ENCODE data around the gene EBLN2. TPM values are rescaled to one million over a fixed set of nuclear protein-coding genes. Genes with fewer than 3 reads are reported as not detected.

EBLN2 gene
- total RNA-seq, 3 donors from 2014 or later (not counting 1 experiment from before 2014, with no cell fraction given), result 8.9 to 11.2 (median 11.0) TPM

GRCh38 chr3:73098026-73098425, 36.6 kb downstream of the EBLN2 start:
- H3K27ac ChIP-seq (ENCODE audit: low read length), result no peak overlapping the region
- H3K4me1 ChIP-seq (ENCODE audit: control insufficient read depth, insufficient read depth, low read length), result peaks cover 6% of the 10 kb centered on the region
- DNase-seq (no peak), ATAC-seq (no peak)
- H3K9me3 ChIP-seq (ENCODE audit: control insufficient read depth, insufficient read depth, low read length), result no peaks in the 10 kb centered on the region
- no peak overlapping the region for H3K4me3 ChIP-seq (ENCODE audit: low read length)
- intact Hi-C loops (cut with micrococcal nuclease), result no loop called here
- H3K27ac Mint-ChIP-seq, result no peak overlapping the region
- no peaks in the 10 kb centered on the region for H3K36me3 Mint-ChIP-seq
- no peak overlapping the region for H3K4me3 Mint-ChIP-seq
- H3K9me3 Mint-ChIP-seq, result no peaks in the 10 kb centered on the region
- no peak for TF ChIP-seq CTCF (IDR thresholded peaks at IDR 0.05)
- no peaks in the 10 kb centered on the region for H3K27me3 ChIP-seq (ENCODE audit: control insufficient read depth, insufficient read depth, low read length)
- no peaks in the 10 kb centered on the region for H3K36me3 ChIP-seq (ENCODE audit: control insufficient read depth, insufficient read depth, low read length)
- no peaks in the 10 kb centered on the region for H3K27me3 Mint-ChIP-seq (ENCODE audit: low read depth in 2 of 2)
- H3K4me1 Mint-ChIP-seq, result peaks cover 6% of the 10 kb centered on the region in 2 donors
- WGBS (ENCODE audit: insufficient coverage), result 88% methylated on average over 2 of the region's 2 CpGs

GRCh38 chr3:73098873-73099272, 37.4 kb downstream of the EBLN2 start:
- no peak for TF ChIP-seq CTCF (IDR thresholded peaks at IDR 0.05)
- Histone ChIP-seq H3K27me3 (ENCODE audit: control insufficient read depth, insufficient read depth, low read length) (no peaks in the 10 kb centered on the region), H3K9me3 (ENCODE audit: control insufficient read depth, insufficient read depth, low read length) (no peaks in the 10 kb centered on the region), H3K4me3 (ENCODE audit: low read length) (no peak overlapping the region), H3K27ac (ENCODE audit: low read length) (no peak overlapping the region), H3K4me1 (ENCODE audit: control insufficient read depth, insufficient read depth, low read length) (peaks cover 6% of the 10 kb centered on the region), H3K36me3 (ENCODE audit: control insufficient read depth, insufficient read depth, low read length) (no peaks in the 10 kb centered on the region)
- ATAC-seq (no peak), DNase-seq (no peak)
- intact Hi-C loops (cut with micrococcal nuclease), result no loop called here
- Mint-ChIP-seq H3K9me3 (no peaks in the 10 kb centered on the region), H3K4me3 (no peak overlapping the region), H3K4me1 (peaks cover 6% of the 10 kb centered on the region in 2 donors), H3K27ac (no peak overlapping the region), H3K27me3 (ENCODE audit: low read depth in 2 of 2) (no peaks in the 10 kb centered on the region), H3K36me3 (no peaks in the 10 kb centered on the region)
- no CpG with 5 or more reads among the region's 1 CpG for WGBS (ENCODE audit: insufficient coverage)

DNA sequence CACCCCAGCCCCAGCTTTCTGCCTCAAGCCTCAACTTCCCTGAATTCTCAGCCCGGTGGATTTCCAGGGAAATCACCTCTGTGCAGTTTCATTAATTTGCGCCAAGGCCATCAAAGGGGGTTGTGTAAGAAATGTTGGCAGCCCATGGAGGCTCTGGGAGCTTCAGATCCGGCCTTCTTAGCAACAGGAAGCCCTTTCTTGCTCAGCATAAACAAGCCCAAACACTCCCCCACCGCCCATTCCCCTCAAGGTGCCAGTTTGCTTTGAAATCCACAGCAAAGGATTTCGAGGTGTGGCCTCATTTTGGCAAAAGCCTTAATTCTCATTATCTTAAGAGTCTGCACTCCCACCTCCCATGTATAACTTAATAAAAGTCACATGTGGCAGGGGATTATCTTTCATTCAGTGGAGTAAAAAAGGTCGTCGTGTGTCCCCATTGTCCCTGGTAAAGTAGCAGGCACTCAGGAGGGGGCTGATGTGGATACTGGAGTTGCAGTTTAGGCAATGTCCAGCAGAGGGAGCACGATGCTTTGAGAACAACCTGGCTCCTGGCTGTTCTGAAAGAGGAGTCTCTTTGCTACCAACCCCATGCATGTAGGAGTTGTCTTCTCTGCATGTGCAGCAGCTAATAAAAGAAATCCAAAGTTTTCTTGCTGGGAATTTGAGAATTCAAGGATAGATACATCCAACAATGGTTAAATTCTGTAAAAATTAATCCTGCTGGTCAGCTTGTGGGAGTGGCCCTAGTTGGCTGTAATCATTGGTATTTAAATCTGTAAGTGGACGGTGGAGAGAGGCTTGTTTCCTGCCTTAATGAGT, 39.5 kb downstream of the EBLN2 start:
- Mint-ChIP-seq H3K4me1 (no peaks in the 10 kb centered on the region), H3K27ac (no peak overlapping the region), H3K4me3 (no peak overlapping the region), H3K9me3 (no peaks in the 10 kb centered on the region), H3K36me3 (no peaks in the 10 kb centered on the region), H3K27me3 (ENCODE audit: low read depth in 2 of 2) (no peaks in the 10 kb centered on the region)
- Histone ChIP-seq H3K36me3 (ENCODE audit: control insufficient read depth, insufficient read depth, low read length) (no peaks in the 10 kb centered on the region), H3K4me3 (ENCODE audit: low read length) (no peak overlapping the region), H3K27me3 (ENCODE audit: control insufficient read depth, insufficient read depth, low read length) (no peaks in the 10 kb centered on the region), H3K4me1 (ENCODE audit: control insufficient read depth, insufficient read depth, low read length) (no peaks in the 10 kb centered on the region), H3K9me3 (ENCODE audit: control insufficient read depth, insufficient read depth, low read length) (no peaks in the 10 kb centered on the region), H3K27ac (ENCODE audit: low read length) (no peak overlapping the region)
- 40% methylated on average over 9 of the region's 9 CpGs for WGBS (ENCODE audit: insufficient coverage)
- intact Hi-C loops (cut with micrococcal nuclease), result loop anchor here (1.0 kb wide), 1 partner anchor 401 kb away; no protein-coding TSS in a partner anchor
- peak; percentile 58 to 86 for DNase-seq
- TF ChIP-seq CTCF (IDR thresholded peaks at IDR 0.05), result peak; percentile 84
- ATAC-seq, result peak; percentile 79 to 93 (median 84)
